ENCODE results near the gene AFF1.

DNA sequence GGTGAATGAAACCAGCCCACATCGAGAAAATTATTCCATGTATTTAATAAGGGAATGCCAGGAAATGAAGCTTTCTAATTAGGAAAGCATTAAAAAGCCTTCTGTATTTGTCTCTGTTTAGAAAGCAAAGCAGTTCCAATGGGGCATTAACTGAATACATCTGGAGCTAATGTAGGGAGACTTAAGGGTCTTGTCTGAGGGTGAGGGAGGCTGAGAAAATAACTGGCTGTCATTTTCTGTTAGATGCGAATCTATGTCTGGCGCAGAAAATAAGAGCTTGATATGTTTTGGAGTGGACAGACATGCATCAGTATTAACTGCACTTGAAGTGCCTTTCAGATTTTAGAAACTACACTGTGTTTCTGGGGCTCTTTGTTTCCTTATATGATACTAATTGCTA, 174.3 kb downstream of the AFF1 start:
- no peak for TF ChIP-seq EZH2 (IDR thresholded peaks at IDR 0.05; ENCODE audit: insufficient read depth, poor library complexity, severe bottlenecking)
- TF ChIP-seq EZH2phosphoT487 (IDR thresholded peaks at IDR 0.05; ENCODE audit: insufficient read depth, low read depth): no peak

Data from GM23248 (cell line).